Kidney epithelial cell (primary cell): ENCODE results near the gene MACROD2. TPM values are rescaled to one million over a fixed set of nuclear protein-coding genes. Genes with fewer than 3 reads are reported as not detected.
"Not testable (repeated sequence)": the region's sequence is repeated elsewhere in the genome, so short reads cannot be mapped to it uniquely, and the experiment has no call there.

Experiments used
- DNase-seq: peaks from one replicate; pipeline ENCODE4 v3.0.0-alpha.2; 2010; ENCODE audit warnings: low read depth
- H3K27me3 ChIP-seq: 2 replicates; pipeline ENCODE4 v1.6.0; 2011; ENCODE audit warnings: low read length; ENCODE audit not compliant: control insufficient read depth, insufficient read depth
- H3K36me3 ChIP-seq: 2 replicates; pipeline ENCODE4 v1.5.1; 2011; ENCODE audit warnings: low read length; ENCODE audit not compliant: control insufficient read depth, insufficient read depth
- H3K4me3 ChIP-seq: 2 replicates; pipeline ENCODE4 v1.5.1; 2011; ENCODE audit warnings: low read depth, mild to moderate bottlenecking, control low read depth, low read length
- CTCF ChIP-seq: IDR thresholded peaks from 2 replicates; pipeline ENCODE4 v1.5.1; 2011; ENCODE audit warnings: mild to moderate bottlenecking, moderate library complexity, low read length, control low read depth, inconsistent platforms; ENCODE audit not compliant: insufficient read depth, poor library complexity, severe bottlenecking
- total RNA-seq: library from RNA; depleted of rRNA; stranded (reverse); fragments of >200 nt; gene quantifications from 2 replicates; pipeline ENCODE4 v1.2.3, GENCODE V29; 2015

The MACROD2 gene
- total RNA-seq, 1 donor from 2014 or later = 0.79 TPM

- Histone ChIP-seq H3K4me3 (no peak overlapping the region), H3K36me3 (no peaks in the 10 kb centered on the region), H3K27me3 (no peaks in the 10 kb centered on the region)
- DNase-seq = no peak
- no peak for TF ChIP-seq CTCF
Measured at GRCh38 chr20:15795305-15796019, 1800.1 kb downstream of the MACROD2 start.

GRCh38 chr20:15799871-15800270, 1804.6 kb downstream of the MACROD2 start:
- H3K36me3 ChIP-seq = no peaks in the 10 kb centered on the region
- TF ChIP-seq CTCF = no peak
- DNase-seq = no peak
- no peaks in the 10 kb centered on the region for H3K27me3 ChIP-seq
- no peak overlapping the region for H3K4me3 ChIP-seq

- Histone ChIP-seq H3K27me3 (no peaks in the 10 kb centered on the region), H3K36me3 (no peaks in the 10 kb centered on the region), H3K4me3 (no peak overlapping the region)
- DNase-seq = no peak
- TF ChIP-seq CTCF = no peak
Measured at GRCh38 chr20:15802020-15802419, 1806.7 kb downstream of the MACROD2 start.

GRCh38 chr20:15805154-15805553, 1809.8 kb downstream of the MACROD2 start:
- Histone ChIP-seq H3K27me3 (no peaks in the 10 kb centered on the region), H3K4me3 (no peak overlapping the region), H3K36me3 (no peaks in the 10 kb centered on the region)
- no peak for TF ChIP-seq CTCF
- no peak for DNase-seq

GRCh38 chr20:15806105-15806504, 1810.8 kb downstream of the MACROD2 start:
- Histone ChIP-seq H3K27me3 (no peaks in the 10 kb centered on the region), H3K36me3 (no peaks in the 10 kb centered on the region), H3K4me3 (no peak overlapping the region)
- no peak for TF ChIP-seq CTCF
- DNase-seq = no peak

- TF ChIP-seq CTCF = no peak
- H3K27me3 ChIP-seq = no peaks in the 10 kb centered on the region
- no peak overlapping the region for H3K4me3 ChIP-seq
- DNase-seq = no peak
- H3K36me3 ChIP-seq = no peaks in the 10 kb centered on the region
Measured at GRCh38 chr20:15807271-15807670, 1812.0 kb downstream of the MACROD2 start.

GRCh38 chr20:15807771-15808170, 1812.5 kb downstream of the MACROD2 start:
- H3K4me3 ChIP-seq, DNase-seq, H3K27me3 ChIP-seq, H3K36me3 ChIP-seq: not testable (repeated sequence)
